CD4-positive, alpha-beta T cell (primary cell): ENCODE measurements around the gene DNAJA2. TPM values are rescaled to one million over a fixed set of nuclear protein-coding genes. Genes with fewer than 3 reads are reported as not detected.

Experiments
- ATAC-seq: fragments of 200-7000 bp; cut with Tn5 transposase; one replicate; pipeline ENCODE4 v1.10.0; 2022; ENCODE audit warnings: mild to moderate bottlenecking; ENCODE audit not compliant: poor library complexity
- CTCF ChIA-PET: fragments of 350-600 bp; sonication (Branson Sonifier 250); formaldehyde crosslinking; loops from one replicate; lab custom pipeline; 2021; ENCODE audit warnings: antibody characterized with exemption, inconsistent platforms; lab: Charles Lee
- POLR2A ChIA-PET: fragments of 350-600 bp; sonication (Branson Sonifier 250); formaldehyde crosslinking; loops from one replicate; lab custom pipeline; 2021; ENCODE audit warnings: antibody characterized with exemption, inconsistent platforms; lab: Charles Lee
- DNase-seq, 14 experiments: peaks; one replicate each; pipeline ENCODE4 v3.0.0-alpha.2; 2013 to 2020; ENCODE audit warnings: mixed read lengths in 2 of 14
- H3K27ac ChIP-seq, 2 donors: one replicate each; pipeline versions ENCODE4 v1.5.1 to v1.7.0; 2013; ENCODE audit warnings: low read length in 2 of 2, low read depth in 1 of 2, mild to moderate bottlenecking in 1 of 2
- H3K27me3 ChIP-seq, 2 experiments: 1 replicate in 1 of 2; 2 replicates in 1 of 2; pipeline versions ENCODE4 v1.6.1 to v1.7.0; 2013; ENCODE audit warnings: low read length in 2 of 2, control low read depth in 1 of 2, mild to moderate bottlenecking in 1 of 2, moderate library complexity in 1 of 2; ENCODE audit not compliant: insufficient read depth in 2 of 2, control insufficient read depth in 1 of 2
- H3K36me3 ChIP-seq: one replicate; pipeline ENCODE4 v1.6.1; 2013; ENCODE audit warnings: low read length, control low read depth; ENCODE audit not compliant: insufficient read depth
- H3K4me1 ChIP-seq: one replicate; pipeline ENCODE4 v1.6.1; 2013; ENCODE audit warnings: low read length, control low read depth; ENCODE audit not compliant: insufficient read depth
- H3K4me3 ChIP-seq: one replicate; pipeline ENCODE4 v1.5.1; 2013; ENCODE audit warnings: mild to moderate bottlenecking, low read length, moderate library complexity
- H3K9me3 ChIP-seq, 2 experiments: 1 replicate in 1 of 2; 2 replicates in 1 of 2; pipeline versions ENCODE4 v1.6.1 to v1.7.0; 2013; ENCODE audit warnings: low read length in 2 of 2, mild to moderate bottlenecking in 2 of 2, control low read depth in 1 of 2, moderate library complexity in 1 of 2; ENCODE audit not compliant: control insufficient read depth in 1 of 2, insufficient read depth in 1 of 2
- H3K27ac Mint-ChIP-seq: one replicate; pipeline ENCODE4 v1.8.0; 2020; ENCODE audit warnings: mixed read lengths
- H3K27me3 Mint-ChIP-seq: one replicate; pipeline ENCODE4 v1.8.0; 2021; ENCODE audit warnings: mixed read lengths
- H3K36me3 Mint-ChIP-seq: one replicate; pipeline ENCODE4 v1.8.0; 2021; ENCODE audit warnings: low read depth, mixed read lengths
- H3K4me1 Mint-ChIP-seq: one replicate; pipeline ENCODE4 v1.8.0; 2021; ENCODE audit warnings: low read depth, mixed read lengths
- H3K4me3 Mint-ChIP-seq: one replicate; pipeline ENCODE4 v1.8.0; 2020; ENCODE audit warnings: mild to moderate bottlenecking, mixed read lengths
- H3K9me3 Mint-ChIP-seq: one replicate; pipeline ENCODE4 v1.8.0; 2020; ENCODE audit warnings: mixed read lengths
- intact Hi-C, 2 experiments: fragments of 100-400 bp; cut with DNase I in 1 of 2; cut with micrococcal nuclease in 1 of 2; formaldehyde crosslinking; loops; one replicate each; pipeline versions ENCODE4 v1.15.1 to v1.9.0; 2023 to 2025; cut with DNase I, micrococcal nuclease
- total RNA-seq, 174 experiments: library from RNA in 2 of 174; stranded (reverse) in 2 of 174; gene quantifications; one replicate each; pipeline ENCODE4 v1.2.3 and lab custom pipeline; 2021 to 2026
- TF ChIP-seq, protein P1 (sequence below): fragments of 200-600 bp; IDR thresholded peaks from one replicate; pipeline ENCODE4 v1.8.0; 2022; ENCODE audit warnings: antibody characterized with exemption, mild to moderate bottlenecking

Gene DNAJA2
- total RNA-seq, 2 experiments from 2014 or later, result 80.8 to 81.4 TPM

DNA sequence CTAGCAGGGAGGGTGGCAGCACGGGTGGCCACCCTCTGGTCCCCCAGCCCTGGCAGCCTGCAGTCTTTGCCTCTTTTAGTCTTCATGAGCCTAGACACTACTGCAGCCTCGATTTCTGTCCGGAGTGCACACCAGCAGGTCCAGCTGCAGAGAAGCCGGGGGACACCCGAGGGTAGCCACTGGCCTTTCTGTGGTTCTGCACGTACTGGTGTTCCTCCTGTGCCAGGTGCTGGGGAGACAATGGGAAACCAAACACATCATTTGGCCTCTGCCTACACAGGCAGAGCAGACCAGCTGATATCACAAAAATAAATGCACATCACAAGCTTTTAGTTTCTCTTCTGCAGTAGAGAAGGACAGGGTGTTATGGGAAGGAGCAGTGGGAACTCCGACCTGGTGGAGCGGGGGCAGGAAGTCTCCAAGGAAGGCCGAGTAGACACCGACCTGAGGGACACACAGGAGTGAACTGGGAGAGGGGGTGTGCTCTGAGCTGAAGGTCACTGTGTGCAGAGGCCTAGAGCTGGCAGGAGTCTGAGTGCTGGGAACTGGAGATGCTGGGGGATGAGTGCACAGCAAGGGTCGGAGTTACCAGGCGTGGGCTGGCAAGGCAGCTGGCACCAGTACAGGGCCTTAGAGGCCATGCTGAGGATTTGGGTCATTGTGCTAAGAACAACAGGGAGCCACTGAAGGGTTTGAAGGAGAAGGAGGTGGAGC is 66.3 kb downstream of the DNAJA2 start:
- Histone ChIP-seq H3K4me1 (no peaks in the 10 kb centered on the region), H3K9me3 (no peaks in the 10 kb centered on the region), H3K27ac (no peak overlapping the region), H3K4me3 (no peak overlapping the region), H3K36me3 (no peaks in the 10 kb centered on the region), H3K27me3 (no peaks in the 10 kb centered on the region)
- ATAC-seq, result no peak
- Mint-ChIP-seq H3K9me3 (no peaks in the 10 kb centered on the region), H3K4me3 (no peak overlapping the region), H3K4me1 (no peaks in the 10 kb centered on the region), H3K27me3 (no peaks in the 10 kb centered on the region), H3K27ac (no peak overlapping the region), H3K36me3 (no peaks in the 10 kb centered on the region)
- TF ChIP-seq, protein P1, sequence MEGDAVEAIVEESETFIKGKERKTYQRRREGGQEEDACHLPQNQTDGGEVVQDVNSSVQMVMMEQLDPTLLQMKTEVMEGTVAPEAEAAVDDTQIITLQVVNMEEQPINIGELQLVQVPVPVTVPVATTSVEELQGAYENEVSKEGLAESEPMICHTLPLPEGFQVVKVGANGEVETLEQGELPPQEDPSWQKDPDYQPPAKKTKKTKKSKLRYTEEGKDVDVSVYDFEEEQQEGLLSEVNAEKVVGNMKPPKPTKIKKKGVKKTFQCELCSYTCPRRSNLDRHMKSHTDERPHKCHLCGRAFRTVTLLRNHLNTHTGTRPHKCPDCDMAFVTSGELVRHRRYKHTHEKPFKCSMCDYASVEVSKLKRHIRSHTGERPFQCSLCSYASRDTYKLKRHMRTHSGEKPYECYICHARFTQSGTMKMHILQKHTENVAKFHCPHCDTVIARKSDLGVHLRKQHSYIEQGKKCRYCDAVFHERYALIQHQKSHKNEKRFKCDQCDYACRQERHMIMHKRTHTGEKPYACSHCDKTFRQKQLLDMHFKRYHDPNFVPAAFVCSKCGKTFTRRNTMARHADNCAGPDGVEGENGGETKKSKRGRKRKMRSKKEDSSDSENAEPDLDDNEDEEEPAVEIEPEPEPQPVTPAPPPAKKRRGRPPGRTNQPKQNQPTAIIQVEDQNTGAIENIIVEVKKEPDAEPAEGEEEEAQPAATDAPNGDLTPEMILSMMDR, result no peak
- intact Hi-C loops, result loop anchor here (5.0 kb wide), 1 partner anchor 355 kb away; no protein-coding TSS in a partner anchor
- DNase-seq, result no peak
- POLR2A ChIA-PET, result no interaction called here
- CTCF ChIA-PET, result no interaction called here

DNA sequence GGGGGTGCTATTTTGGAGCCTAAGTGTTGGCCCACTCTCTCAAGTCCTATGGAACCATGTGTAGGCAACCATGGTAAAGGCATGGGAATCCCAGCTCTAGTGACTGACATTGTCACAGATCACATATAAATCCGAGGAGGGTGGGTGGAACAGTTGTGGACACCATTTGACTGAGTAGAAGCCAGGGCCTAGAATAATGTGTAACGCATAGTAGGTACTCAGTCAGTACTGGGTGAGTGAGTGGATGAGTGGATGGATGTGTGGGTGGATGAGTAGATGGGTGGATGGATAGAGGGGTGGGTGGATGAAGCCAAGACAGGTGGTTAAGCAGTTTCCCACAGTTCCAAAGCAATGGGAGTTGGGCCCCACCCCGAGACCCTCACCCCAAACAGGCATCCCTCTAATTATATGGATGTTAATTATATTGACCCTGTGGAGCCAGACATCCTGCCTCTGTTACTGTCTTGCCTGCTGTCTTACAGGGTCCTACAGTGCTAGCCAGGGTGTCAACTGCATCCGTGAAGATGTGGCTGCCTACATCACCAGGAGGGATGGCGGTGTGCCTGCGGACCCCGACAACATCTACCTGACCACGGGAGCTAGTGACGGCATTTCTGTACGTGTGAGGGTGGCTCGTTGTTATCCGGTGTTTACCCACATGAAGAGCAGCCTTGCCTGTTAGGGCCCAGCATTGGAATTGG is 67.0 kb downstream of the DNAJA2 start:
- Mint-ChIP-seq H3K27me3 (no peaks in the 10 kb centered on the region), H3K4me3 (no peak overlapping the region), H3K4me1 (no peaks in the 10 kb centered on the region), H3K36me3 (no peaks in the 10 kb centered on the region), H3K27ac (no peak overlapping the region), H3K9me3 (no peaks in the 10 kb centered on the region)
- no peak for ATAC-seq
- H3K4me1 ChIP-seq, result no peaks in the 10 kb centered on the region
- H3K27me3 ChIP-seq, result no peaks in the 10 kb centered on the region
- TF ChIP-seq, protein P1, result no peak
- POLR2A ChIA-PET, result no interaction called here
- DNase-seq, result no peak
- no peaks in the 10 kb centered on the region for H3K9me3 ChIP-seq
- intact Hi-C loops, result loop anchor here (5.0 kb wide), 1 partner anchor 354 kb away; no protein-coding TSS in a partner anchor
- H3K27ac ChIP-seq, result no peak overlapping the region
- CTCF ChIA-PET, result no interaction called here
- H3K4me3 ChIP-seq, result no peak overlapping the region
- H3K36me3 ChIP-seq, result no peaks in the 10 kb centered on the region

Other genes starting within 250 kb of the DNAJA2 start
- under 1 TPM in 1 of 2 experiments, not detected in 1; 0.38 TPM for gene MYLK3, start 225.3 kb downstream of the DNAJA2 start, total RNA-seq
- gene C16orf87, start 142.5 kb downstream of the DNAJA2 start, total RNA-seq, result 10 to 100 TPM; 20.6 to 22.6 TPM
- gene GPT2, start 89.3 kb downstream of the DNAJA2 start, total RNA-seq, result under 1 TPM in 1 of 2 experiments, not detected in 1; 0.47 TPM
- 1 to 10 TPM; 1.8 to 1.9 TPM for gene NETO2, start 170.3 kb upstream of the DNAJA2 start, total RNA-seq